Fibroblast of villous mesenchyme (primary cell): ENCODE results near the gene TMA7. TPM values are rescaled to one million over a fixed set of nuclear protein-coding genes. Genes with fewer than 3 reads are reported as not detected.
A peak's percentile ranks its signal among the peaks of the same experiment; 100 is the strongest.

Experiments used
- DNase-seq: peaks from one replicate; pipeline ENCODE4 v3.0.0-alpha.2; 2010; ENCODE audit warnings: low read depth
- H3K4me3 ChIP-seq: 2 replicates; pipeline ENCODE4 v1.5.1; 2011; ENCODE audit warnings: low read depth, mild to moderate bottlenecking, low read length
- total RNA-seq: library from RNA; depleted of rRNA; stranded (reverse); fragments of >200 nt; gene quantifications from 2 replicates; pipeline ENCODE4 v1.2.3, GENCODE V29; 2012
- TF ChIP-seq, protein P1 (sequence below): IDR thresholded peaks from 2 replicates; pipeline ENCODE4 v1.5.1; 2012; ENCODE audit warnings: low read depth, mild to moderate bottlenecking, low read length; ENCODE audit not compliant: insufficient read depth

TMA7 gene
- total RNA-seq, 1 donor, result 216 TPM

DNA sequence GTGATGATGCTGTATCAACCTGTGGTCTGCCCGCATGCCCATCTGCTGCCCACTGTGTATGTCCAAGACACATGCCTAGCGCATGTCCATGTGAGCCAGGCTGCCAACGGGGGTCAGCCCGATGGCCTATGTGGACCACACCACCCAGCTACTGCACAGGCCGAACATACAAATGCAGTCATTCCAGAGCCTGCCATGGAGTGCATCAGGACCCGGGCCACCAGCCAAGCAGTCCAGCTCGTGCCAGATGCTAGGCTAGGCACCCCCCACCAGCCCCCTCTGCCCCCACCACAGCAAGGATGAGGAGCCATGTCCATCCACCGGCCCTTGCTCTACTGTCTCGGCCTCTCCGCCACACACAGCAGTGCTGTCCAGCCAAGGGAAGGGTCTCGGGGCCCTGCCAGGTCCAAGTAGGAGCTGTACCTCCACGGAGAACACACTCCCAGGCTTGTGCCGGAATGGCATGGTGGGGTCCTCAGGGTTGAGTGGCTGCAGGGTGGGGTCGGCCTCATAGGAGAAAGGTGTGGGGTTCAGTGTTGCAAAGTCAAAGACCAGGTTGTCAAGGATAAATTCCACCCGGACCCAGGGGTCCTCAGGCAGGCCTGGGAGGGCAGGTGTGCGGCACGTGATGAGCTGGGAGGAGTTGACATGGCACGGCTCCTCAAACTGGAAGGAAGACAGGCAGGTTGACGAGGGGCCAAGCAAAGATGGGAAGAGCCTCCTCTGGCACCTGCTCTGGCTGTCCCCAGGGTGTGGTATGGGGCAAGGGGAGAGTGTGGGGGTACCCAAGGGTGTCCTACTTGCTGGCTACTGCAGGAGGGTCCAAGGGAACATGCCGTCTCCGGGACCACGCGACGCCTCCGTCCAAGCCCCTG, 25.4 kb upstream of the TMA7 start:
- DNase-seq, result no peak
- TF ChIP-seq, protein P1, sequence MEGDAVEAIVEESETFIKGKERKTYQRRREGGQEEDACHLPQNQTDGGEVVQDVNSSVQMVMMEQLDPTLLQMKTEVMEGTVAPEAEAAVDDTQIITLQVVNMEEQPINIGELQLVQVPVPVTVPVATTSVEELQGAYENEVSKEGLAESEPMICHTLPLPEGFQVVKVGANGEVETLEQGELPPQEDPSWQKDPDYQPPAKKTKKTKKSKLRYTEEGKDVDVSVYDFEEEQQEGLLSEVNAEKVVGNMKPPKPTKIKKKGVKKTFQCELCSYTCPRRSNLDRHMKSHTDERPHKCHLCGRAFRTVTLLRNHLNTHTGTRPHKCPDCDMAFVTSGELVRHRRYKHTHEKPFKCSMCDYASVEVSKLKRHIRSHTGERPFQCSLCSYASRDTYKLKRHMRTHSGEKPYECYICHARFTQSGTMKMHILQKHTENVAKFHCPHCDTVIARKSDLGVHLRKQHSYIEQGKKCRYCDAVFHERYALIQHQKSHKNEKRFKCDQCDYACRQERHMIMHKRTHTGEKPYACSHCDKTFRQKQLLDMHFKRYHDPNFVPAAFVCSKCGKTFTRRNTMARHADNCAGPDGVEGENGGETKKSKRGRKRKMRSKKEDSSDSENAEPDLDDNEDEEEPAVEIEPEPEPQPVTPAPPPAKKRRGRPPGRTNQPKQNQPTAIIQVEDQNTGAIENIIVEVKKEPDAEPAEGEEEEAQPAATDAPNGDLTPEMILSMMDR, result no peak
- no peak overlapping the region for H3K4me3 ChIP-seq

DNA sequence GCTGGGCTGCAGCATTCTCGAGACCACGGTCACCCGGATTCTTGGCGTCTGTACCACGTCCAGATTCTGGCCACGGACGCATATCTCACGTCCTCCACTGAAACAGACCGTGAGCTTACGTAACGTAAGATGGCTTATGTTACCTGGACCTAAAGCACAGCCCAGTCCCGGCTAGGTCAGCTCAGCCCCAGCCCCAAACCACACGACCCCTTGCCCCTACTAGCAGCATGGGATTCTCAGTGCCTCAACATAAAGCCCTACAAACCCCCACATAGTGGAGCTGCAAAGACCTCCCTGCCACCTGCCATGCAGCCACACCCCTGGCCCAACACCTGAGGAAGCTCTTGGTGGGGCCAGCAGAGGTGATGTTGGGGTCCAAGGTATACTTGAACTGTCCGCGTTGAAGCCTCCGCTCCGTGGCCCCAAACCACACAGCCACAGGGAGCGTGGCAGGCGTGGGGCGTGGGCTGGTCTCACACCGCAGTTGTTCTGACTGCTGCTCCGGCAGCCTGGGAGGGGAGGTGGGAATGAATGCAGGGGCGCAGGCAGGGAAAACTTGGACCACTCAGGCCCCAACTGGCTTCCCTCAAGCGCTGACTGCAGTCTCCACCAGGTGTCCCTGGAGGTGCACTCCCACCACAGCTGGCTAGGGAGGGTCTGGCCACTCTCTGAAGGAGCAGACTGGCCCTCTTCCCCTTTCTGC, 24.7 kb upstream of the TMA7 start:
- no peak overlapping the region for H3K4me3 ChIP-seq
- DNase-seq, result no peak
- TF ChIP-seq, protein P1, result peak; percentile 17

DNA sequence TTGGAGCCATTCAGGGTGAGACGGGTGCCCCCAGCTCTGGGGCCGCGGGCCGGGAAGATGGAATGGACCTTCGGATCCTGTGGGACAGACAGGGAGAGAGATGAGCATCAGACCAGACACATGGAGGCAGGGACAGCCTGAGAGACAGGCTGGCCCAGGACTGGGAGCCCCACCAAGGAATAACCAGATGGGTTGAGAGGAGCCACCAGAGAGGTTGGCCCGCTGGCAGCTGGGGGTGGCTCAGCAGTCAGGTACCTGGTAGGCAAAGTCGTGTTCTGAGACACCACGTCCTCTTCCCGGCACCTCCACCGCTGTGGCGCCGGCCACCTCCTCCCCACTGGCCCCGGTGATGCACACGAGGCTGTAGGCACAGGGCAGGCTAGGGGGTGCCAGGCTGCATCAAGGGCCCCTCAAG, 24.0 kb upstream of the TMA7 start:
- H3K4me3 ChIP-seq, result no peak overlapping the region
- TF ChIP-seq, protein P1, result no peak
- no peak for DNase-seq

DNA sequence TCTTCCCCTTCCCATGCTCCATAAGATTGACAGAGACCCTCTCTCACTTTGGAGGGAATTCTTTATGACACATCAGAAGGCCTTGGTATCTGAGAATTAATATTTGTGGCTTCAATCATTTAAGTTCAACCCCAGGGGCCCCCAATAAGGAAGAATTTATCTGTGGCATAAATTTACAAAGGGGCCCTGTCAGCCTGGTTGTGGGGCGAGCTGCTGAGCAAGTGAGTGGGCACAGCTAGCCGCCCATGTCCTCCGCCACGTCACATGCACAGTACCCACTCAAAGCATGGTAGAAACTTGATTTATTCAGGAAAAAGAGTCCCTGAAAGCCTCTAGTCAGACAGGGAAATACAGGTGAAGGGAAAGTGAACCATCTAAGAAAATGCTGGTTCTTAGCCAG, 23.5 kb upstream of the TMA7 start:
- H3K4me3 ChIP-seq, result no peak overlapping the region
- TF ChIP-seq, protein P1, result no peak
- DNase-seq, result no peak

DNA sequence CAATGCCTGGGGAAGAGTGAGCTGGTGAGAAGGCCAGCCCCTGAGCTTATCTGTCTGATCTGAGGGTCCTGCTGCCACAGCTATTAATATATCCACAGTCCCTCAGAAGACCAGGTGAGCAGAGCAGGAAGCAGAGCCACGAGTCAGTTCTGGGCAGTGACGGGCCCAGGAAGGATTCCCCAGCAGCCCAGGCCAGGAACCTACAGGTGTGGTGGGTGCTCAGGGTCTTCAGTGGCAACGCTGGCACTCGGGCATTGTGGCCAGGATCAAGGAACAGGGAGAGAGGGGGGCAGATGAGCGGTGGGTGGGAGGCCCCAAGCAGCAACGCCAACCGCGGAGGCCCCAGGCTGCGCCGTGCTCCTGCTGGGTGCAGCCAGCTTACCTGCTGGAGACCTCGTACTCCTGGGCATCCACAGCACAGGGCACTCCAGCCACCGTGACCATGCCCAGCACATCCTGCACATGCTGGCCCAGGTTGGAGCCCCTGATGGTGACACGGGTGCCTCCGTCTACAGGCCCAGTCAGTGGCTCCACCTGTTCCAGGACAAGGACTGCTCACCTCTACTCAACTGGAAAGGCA, 22.4 kb upstream of the TMA7 start:
- no peak for DNase-seq
- no peak overlapping the region for H3K4me3 ChIP-seq
- TF ChIP-seq, protein P1, result no peak

DNA sequence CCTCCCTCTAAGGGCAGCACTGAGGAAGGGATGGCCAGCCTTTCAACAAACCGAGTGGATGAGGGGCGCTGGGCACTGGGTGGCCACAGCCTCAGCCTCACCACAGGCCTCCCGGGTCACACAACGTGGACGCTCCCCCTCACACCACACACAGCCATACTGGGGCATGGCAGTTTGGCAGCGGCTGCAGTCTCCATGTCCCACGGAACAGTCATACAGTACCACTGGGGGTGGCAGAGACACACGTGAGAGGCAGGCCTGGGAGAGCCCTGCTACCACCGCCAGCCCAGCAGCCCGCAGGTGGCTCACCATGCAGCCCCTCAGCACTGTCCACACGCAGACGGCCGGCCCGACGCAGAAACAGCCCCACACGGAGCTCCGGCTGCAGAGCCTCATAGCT, 21.9 kb upstream of the TMA7 start:
- DNase-seq, result no peak
- TF ChIP-seq, protein P1, result no peak
- H3K4me3 ChIP-seq, result no peak overlapping the region
